22Rv1 (cell line): ENCODE results near the gene BEST2.

Experiments
- H3K27ac ChIP-seq: fragments of 450-650 bp; 2 replicates; pipeline ENCODE4 v1.5.1; 2017
- CTCF ChIP-seq: fragments of 450-650 bp; IDR thresholded peaks from 2 replicates; pipeline ENCODE4 v1.5.1; 2017; ENCODE audit warnings: mild to moderate bottlenecking
- ZFX ChIP-seq: fragments of 450-650 bp; IDR thresholded peaks from 2 replicates; pipeline ENCODE4 v1.6.1; 2017; ENCODE audit warnings: antibody characterized with exemption, borderline replicate concordance

Gene BEST2

GRCh38 chr19:12763100-12763499 is 11.5 kb downstream of the BEST2 start:
- H3K27ac ChIP-seq, result no peak overlapping the region

GRCh38 chr19:12764698-12765097 is 13.1 kb downstream of the BEST2 start:
- no peak overlapping the region for H3K27ac ChIP-seq
- no peak for TF ChIP-seq CTCF
- no peak for TF ChIP-seq ZFX

More at GRCh38 chr19:12763100-12763499, 11.5 kb downstream of the BEST2 start:
- TF ChIP-seq CTCF (no peak), ZFX (no peak)

- TF ChIP-seq ZFX (no peak), CTCF (peak; percentile 98)
- peak overlapping the region; percentile 60 for H3K27ac ChIP-seq
These were observed 14.5 kb downstream of the BEST2 start for GRCh38 chr19:12766051-12766521.

GRCh38 chr19:12767150-12767549 is 15.6 kb downstream of the BEST2 start:
- TF ChIP-seq ZFX (no peak), CTCF (no peak)
- H3K27ac ChIP-seq, result peak overlapping the region; percentile 60; the same call in 1 of the 2 replicates

GRCh38 chr19:12767666-12768065 is 16.1 kb downstream of the BEST2 start:
- no peak overlapping the region for H3K27ac ChIP-seq
- TF ChIP-seq ZFX (no peak), CTCF (no peak)

GRCh38 chr19:12769689-12770088 is 18.1 kb downstream of the BEST2 start:
- TF ChIP-seq CTCF, result no peak
- no peak for TF ChIP-seq ZFX
- H3K27ac ChIP-seq, result no peak overlapping the region

- TF ChIP-seq CTCF (no peak), ZFX (no peak)
- H3K27ac ChIP-seq, result no peak overlapping the region
These were observed 19.3 kb downstream of the BEST2 start for GRCh38 chr19:12770922-12771321.
